ENCODE measurements around the gene CIZ1.
A peak's percentile ranks its signal among the peaks of the same experiment; 100 is the strongest.
"Not testable (repeated sequence)": the region's sequence is repeated elsewhere in the genome, so short reads cannot be mapped to it uniquely, and the experiment has no call there.

The CIZ1 gene

DNA sequence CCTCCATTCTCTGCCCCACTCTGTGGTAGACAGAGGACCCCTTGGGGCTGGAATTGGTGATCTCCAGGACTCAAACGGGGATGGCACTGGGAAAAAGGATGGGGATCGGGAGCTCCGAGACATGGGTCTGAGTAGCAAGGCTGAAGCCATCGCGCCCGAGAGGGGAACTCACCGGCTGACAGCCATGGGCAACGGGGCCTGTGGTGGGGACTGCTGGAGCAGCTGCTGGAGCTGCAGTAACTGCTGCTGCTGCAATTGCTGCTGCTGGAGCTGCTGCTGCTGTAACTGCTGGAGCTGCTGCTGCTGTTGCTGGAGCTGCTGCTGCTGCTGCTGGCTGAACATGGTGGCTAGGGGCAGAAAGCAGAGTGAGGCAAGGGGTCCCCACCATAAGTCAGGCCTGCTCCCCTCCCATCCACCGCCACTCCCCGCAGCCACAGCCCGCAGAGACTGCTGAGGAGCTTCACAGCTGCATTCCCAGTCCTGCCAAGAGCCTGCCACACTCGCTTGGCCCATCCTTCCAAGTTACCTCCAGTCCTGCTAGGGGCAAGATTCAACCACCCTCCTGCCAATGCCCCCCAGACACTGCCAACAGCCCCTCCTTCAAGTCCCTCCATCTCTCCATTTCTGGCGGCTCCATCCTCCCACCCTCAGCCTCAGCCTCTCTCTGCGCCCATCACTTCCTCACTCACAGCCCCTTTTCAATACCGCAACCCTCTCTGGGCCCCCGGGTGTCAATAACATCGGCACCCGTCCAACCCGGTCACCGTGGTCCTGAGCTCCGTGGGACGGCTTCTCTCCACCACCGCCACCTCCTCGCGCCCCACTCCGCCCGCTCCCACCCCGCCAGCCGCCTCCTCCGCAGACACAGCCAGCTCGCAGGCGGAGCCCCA lies 611 bp downstream of the CIZ1 start:
- no peaks in the 10 kb centered on the region for H3K9me3 ChIP-seq (ENCODE audit: insufficient read depth, low read length)
- H3K36me3 ChIP-seq (ENCODE audit: insufficient read depth, insufficient read length, low read length), result peaks cover 43% of the 10 kb centered on the region
- H3K27me3 ChIP-seq (ENCODE audit: insufficient read depth, insufficient read length), result no peaks in the 10 kb centered on the region
- peak overlapping the region; percentile 95 for H3K9ac ChIP-seq (ENCODE audit: insufficient read length, low read depth)
- DNase-seq (ENCODE audit: low read depth, low spot score), result no peak
- H3K4me1 ChIP-seq (ENCODE audit: insufficient read depth, insufficient read length), result peaks cover 14% of the 10 kb centered on the region
- TF ChIP-seq YY1 (IDR thresholded peaks at IDR 0.05; ENCODE audit: insufficient read depth, insufficient read length), result no peak
- TF ChIP-seq SUZ12 (IDR thresholded peaks at IDR 0.05; ENCODE audit: extremely low read depth, insufficient read depth, insufficient read length), result no peak
- no peak for TF ChIP-seq ZNF274 (IDR thresholded peaks at IDR 0.05; ENCODE audit: low read depth, low read length)
- peak overlapping the region; percentile 86 for H3K4me3 ChIP-seq (ENCODE audit: insufficient read length, low read depth)

DNA sequence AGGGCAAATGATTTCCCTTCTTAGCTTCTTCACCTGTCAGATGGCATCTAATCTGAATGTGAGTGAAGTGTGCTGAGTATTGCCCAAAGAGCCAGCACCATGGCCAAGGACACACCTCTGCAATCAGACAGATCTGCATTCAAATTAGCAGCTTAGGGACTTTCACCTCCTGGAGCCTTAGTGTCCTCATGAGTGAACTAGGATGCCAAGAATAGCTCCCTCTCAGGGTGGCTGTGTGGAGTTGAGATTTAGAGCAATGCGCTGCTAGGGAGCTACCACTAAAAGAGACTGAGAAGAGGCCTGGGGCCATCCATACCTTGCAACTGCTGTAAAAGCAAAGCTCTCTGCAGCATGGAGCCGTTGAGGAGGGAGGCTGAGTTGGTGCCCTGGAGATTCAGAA lies 1.4 kb downstream of the CIZ1 start:
- H3K36me3 ChIP-seq (ENCODE audit: insufficient read depth, insufficient read length, low read length), result peaks cover 51% of the 10 kb centered on the region
- DNase-seq (ENCODE audit: low read depth, low spot score), result no peak
- H3K27me3 ChIP-seq (ENCODE audit: insufficient read depth, insufficient read length), result no peaks in the 10 kb centered on the region
- H3K9me3 ChIP-seq (ENCODE audit: insufficient read depth, low read length), result no peaks in the 10 kb centered on the region
- H3K4me3 ChIP-seq (ENCODE audit: insufficient read length, low read depth), result no peak overlapping the region
- H3K4me1 ChIP-seq (ENCODE audit: insufficient read depth, insufficient read length), result peaks cover 14% of the 10 kb centered on the region
- TF ChIP-seq SUZ12 (IDR thresholded peaks at IDR 0.05; ENCODE audit: extremely low read depth, insufficient read depth, insufficient read length) (no peak), YY1 (IDR thresholded peaks at IDR 0.05; ENCODE audit: insufficient read depth, insufficient read length) (no peak), ZNF274 (IDR thresholded peaks at IDR 0.05; ENCODE audit: low read depth, low read length) (no peak)
- peak overlapping the region; percentile 95 for H3K9ac ChIP-seq (ENCODE audit: insufficient read length, low read depth)

DNA sequence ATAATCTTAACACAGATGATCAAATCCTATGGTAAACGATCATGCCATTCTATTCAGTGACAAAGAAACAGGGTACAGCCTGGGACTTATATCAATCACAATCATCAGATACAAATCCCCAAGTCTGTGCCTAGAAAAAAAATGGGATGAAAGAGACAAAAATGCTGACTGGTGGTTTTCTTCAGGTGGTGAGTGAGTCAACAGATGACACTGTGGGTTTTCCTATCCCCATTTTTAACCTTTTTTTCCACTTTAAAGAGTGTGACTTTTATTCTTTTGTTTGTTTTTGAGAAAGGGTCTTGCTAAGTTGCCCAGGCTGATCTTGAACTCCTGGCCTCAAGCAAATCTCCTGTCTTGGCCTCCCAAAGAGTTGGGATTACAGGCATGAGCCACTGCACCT lies 3.2 kb downstream of the CIZ1 start:
- peaks cover 56% of the 10 kb centered on the region for H3K36me3 ChIP-seq (ENCODE audit: insufficient read depth, insufficient read length, low read length)
- H3K9ac ChIP-seq (ENCODE audit: insufficient read length, low read depth), result no peak overlapping the region
- H3K4me3 ChIP-seq (ENCODE audit: insufficient read length, low read depth), result no peak overlapping the region
- peaks cover 14% of the 10 kb centered on the region for H3K4me1 ChIP-seq (ENCODE audit: insufficient read depth, insufficient read length)
- TF ChIP-seq SUZ12 (IDR thresholded peaks at IDR 0.05; ENCODE audit: extremely low read depth, insufficient read depth, insufficient read length) (no peak), YY1 (IDR thresholded peaks at IDR 0.05; ENCODE audit: insufficient read depth, insufficient read length) (no peak), ZNF274 (IDR thresholded peaks at IDR 0.05; ENCODE audit: low read depth, low read length) (no peak)
- DNase-seq (ENCODE audit: low read depth, low spot score), result no peak
- H3K27me3 ChIP-seq (ENCODE audit: insufficient read depth, insufficient read length), result no peaks in the 10 kb centered on the region
- H3K9me3 ChIP-seq (ENCODE audit: insufficient read depth, low read length), result no peaks in the 10 kb centered on the region

DNA sequence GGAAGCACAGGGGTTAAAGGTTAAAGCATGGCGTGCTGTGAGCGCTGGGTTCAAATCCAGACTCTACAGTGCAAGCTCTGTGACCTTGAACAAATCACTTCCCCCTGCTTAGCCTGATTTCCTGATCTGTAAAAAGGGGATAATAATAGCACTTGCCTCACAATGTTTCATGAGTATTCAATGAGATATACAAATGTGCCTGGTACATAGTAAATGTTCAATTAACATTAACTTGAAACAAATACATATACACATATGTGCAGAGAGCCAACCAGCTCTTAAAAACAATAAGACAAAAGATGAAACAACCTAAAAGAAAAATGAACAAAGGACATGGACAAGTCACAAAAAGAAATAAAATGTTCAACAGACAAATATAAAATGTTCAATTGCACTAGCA lies 4.0 kb downstream of the CIZ1 start:
- H3K9ac ChIP-seq (ENCODE audit: insufficient read length, low read depth), result no peak overlapping the region
- peaks cover 14% of the 10 kb centered on the region for H3K4me1 ChIP-seq (ENCODE audit: insufficient read depth, insufficient read length)
- TF ChIP-seq SUZ12 (IDR thresholded peaks at IDR 0.05; ENCODE audit: extremely low read depth, insufficient read depth, insufficient read length) (no peak), ZNF274 (IDR thresholded peaks at IDR 0.05; ENCODE audit: low read depth, low read length) (no peak)
- no peaks in the 10 kb centered on the region for H3K27me3 ChIP-seq (ENCODE audit: insufficient read depth, insufficient read length)
- no peak overlapping the region for H3K4me3 ChIP-seq (ENCODE audit: insufficient read length, low read depth)
- no peak for DNase-seq (ENCODE audit: low read depth, low spot score)
- no peaks in the 10 kb centered on the region for H3K9me3 ChIP-seq (ENCODE audit: insufficient read depth, low read length)
- peaks cover 64% of the 10 kb centered on the region for H3K36me3 ChIP-seq (ENCODE audit: insufficient read depth, insufficient read length, low read length)

DNA sequence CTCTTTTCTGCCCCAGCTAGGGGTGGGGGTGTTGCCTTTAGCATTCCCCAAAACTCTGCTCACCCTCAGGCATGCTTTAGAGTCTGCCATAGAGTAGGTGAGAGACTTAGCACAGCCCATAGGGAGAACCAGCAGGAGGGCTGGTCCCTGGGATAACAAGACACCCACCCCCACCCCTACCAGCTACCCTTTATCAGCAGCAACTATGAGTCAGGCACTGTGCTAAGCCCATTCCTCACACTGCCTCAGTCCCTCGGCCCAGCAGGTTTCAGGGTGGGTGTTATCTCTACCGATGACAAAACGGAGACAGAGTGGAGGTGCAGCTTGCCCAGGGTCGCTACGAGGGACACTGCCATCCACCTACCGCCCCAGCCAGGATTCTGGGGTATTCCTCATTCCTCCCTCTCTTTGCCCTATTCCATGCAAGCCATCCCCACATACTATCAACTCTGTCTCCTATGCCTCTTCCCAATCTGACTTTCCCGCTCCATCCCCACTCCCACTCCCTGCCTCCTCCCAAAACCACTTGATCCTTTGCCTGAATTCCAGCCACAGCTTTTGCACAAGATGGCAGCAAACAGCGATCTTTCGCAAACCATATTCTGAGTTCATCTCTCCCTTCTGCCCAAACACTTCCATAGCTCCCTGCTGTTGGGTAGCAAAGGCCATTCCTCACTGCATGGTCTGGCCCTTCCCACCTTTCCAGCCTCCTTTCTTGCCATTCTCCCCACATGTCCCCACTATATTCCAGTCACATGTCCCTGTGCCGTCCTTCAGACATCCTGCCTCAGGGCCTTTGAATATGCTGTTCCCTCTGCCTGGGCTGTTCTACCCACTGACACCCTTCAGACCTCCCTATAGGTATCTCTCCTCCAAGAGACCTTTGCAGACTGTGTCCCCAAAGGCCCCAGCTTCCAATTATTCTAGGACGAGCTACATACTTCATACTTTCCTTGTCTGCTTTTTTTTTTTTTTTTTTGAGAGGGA lies 5.1 kb downstream of the CIZ1 start:
- no peak for DNase-seq (ENCODE audit: low read depth, low spot score)
- H3K36me3 ChIP-seq (ENCODE audit: insufficient read depth, insufficient read length, low read length), result peaks cover 66% of the 10 kb centered on the region
- no peaks in the 10 kb centered on the region for H3K9me3 ChIP-seq (ENCODE audit: insufficient read depth, low read length)
- no peak overlapping the region for H3K4me3 ChIP-seq (ENCODE audit: insufficient read length, low read depth)
- TF ChIP-seq YY1 (IDR thresholded peaks at IDR 0.05; ENCODE audit: insufficient read depth, insufficient read length) (no peak), ZNF274 (IDR thresholded peaks at IDR 0.05; ENCODE audit: low read depth, low read length) (no peak), SUZ12 (IDR thresholded peaks at IDR 0.05; ENCODE audit: extremely low read depth, insufficient read depth, insufficient read length) (no peak)
- H3K4me1 ChIP-seq (ENCODE audit: insufficient read depth, insufficient read length), result peaks cover 16% of the 10 kb centered on the region
- H3K27me3 ChIP-seq (ENCODE audit: insufficient read depth, insufficient read length), result no peaks in the 10 kb centered on the region
- H3K9ac ChIP-seq (ENCODE audit: insufficient read length, low read depth), result no peak overlapping the region

DNA sequence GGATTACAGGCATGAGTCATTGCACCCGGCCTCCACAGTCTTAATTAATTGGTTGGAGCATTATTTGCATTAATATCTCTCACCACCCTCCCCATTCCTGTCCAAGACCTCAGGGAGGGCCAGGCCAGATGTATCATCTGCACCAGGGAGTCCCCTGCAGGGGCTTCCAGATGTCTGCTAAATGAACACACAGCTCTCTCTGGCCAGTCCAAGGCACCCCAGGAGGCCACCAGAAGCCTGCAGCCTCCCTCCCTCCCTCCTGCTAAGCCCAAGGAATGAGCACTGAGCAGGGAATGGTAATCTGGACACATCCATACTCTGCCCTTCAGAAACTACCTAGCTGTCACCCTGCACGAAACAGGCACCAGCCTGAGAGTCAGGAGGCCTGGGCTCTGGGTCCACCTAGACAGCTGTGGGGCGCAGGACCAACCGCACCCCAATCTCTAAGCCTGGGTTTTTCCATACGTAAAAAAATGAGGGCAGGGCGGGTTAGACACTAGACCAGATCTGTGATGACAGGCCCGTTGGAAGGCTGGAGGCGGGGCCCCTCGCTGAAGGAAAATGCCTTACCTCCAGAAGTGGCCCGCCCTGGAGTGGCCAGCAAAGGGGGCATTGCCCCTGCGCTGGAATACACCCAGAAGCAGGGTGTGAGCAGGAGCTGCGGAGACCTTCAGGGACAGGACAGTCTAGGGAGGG lies 8.3 kb downstream of the CIZ1 start:
- Histone ChIP-seq H3K36me3 (ENCODE audit: insufficient read depth, insufficient read length, low read length) (peaks cover 74% of the 10 kb centered on the region), H3K4me3 (ENCODE audit: insufficient read length, low read depth) (no peak overlapping the region), H3K9ac (ENCODE audit: insufficient read length, low read depth) (no peak overlapping the region), H3K27me3 (ENCODE audit: insufficient read depth, insufficient read length) (no peaks in the 10 kb centered on the region), H3K4me1 (ENCODE audit: insufficient read depth, insufficient read length) (peaks cover 10% of the 10 kb centered on the region), H3K9me3 (ENCODE audit: insufficient read depth, low read length) (peaks cover 7% of the 10 kb centered on the region; the same call in 1 of the 2 replicates)
- DNase-seq (ENCODE audit: low read depth, low spot score), result no peak
- TF ChIP-seq SUZ12 (IDR thresholded peaks at IDR 0.05; ENCODE audit: extremely low read depth, insufficient read depth, insufficient read length) (no peak), ZNF274 (IDR thresholded peaks at IDR 0.05; ENCODE audit: low read depth, low read length) (no peak), YY1 (IDR thresholded peaks at IDR 0.05; ENCODE audit: insufficient read depth, insufficient read length) (no peak)

DNA sequence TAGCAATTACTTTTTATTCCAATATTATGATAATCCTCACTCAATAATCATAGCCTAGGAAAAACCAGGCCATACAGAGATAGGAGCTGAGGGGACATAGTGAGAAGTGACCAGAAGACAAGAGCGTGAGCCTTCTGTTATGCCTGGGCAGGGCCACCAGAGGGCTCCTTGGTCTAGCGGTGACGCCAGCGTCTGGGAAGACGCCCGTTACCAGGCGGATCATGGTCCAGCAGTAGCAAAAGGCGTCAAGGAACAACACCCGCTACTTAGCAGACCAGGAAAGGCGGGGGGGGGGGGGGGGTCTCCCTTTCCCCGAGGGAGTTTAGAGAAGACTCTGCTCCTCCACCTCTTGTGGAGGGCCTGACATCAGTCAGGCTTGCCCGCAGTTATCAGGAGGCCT lies 9.9 kb downstream of the CIZ1 start:
- not testable (repeated sequence) for H3K4me3 ChIP-seq (ENCODE audit: insufficient read length, low read depth); H3K9ac ChIP-seq (ENCODE audit: insufficient read length, low read depth); H3K9me3 ChIP-seq (ENCODE audit: insufficient read depth, low read length); DNase-seq (ENCODE audit: low read depth, low spot score); H3K27me3 ChIP-seq (ENCODE audit: insufficient read depth, insufficient read length)
- Histone ChIP-seq H3K36me3 (ENCODE audit: insufficient read depth, insufficient read length, low read length) (peaks cover 73% of the 10 kb centered on the region), H3K4me1 (ENCODE audit: insufficient read depth, insufficient read length) (peaks cover 16% of the 10 kb centered on the region)
